HG03432 (cell line): Measurements from ENCODE around the gene CCDC149.

Source experiments
- ATAC-seq: cut with Tn5 transposase; IDR thresholded peaks from one replicate; pipeline ENCODE4 v1.9.1; 2021; ENCODE audit warnings: mild to moderate bottlenecking, moderate library complexity; ENCODE audit not compliant: unreplicated experiment

The CCDC149 gene

DNA sequence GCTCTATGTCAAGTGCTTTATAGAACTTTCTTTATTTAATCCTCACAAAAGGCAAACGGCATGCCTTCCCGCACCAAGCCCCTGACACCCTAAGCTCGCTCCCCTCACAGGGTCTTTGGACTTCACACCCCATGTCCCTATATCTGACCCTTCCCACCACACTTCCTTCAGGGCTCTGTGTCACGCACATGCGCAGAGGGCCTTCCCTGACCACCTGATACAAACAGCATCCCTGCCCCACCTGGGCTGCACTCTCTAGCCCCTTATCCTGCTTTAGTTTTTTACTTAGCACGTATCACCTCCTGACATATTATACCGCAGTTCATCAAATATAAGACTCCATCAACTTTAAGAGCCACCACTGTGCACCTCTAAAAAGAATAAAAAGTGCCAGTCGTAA lies 67.7 kb downstream of the CCDC149 start:
- no peak for ATAC-seq

GRCh38 chr4:24843096-24843495 lies 69.7 kb downstream of the CCDC149 start:
- ATAC-seq = no peak

DNA sequence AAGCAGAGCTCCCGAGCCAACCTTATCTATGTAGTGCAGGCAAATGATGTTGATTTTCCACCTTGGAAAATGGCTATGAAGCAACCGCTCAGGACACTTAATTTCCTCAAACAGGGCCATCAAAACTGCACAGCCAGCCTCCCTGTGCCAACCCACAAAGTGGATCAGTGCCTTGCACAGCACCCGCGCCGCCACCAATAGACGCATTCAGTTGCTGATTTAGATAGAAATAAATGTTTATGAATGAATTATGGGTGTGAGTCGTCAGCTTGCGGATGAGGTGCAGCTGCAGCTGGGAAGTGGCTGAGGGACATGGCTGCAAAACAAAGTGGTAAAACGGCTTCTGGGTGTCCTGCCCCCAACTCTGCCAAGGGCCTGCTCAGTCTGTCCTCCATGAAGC lies 70.5 kb downstream of the CCDC149 start:
- no peak for ATAC-seq

DNA sequence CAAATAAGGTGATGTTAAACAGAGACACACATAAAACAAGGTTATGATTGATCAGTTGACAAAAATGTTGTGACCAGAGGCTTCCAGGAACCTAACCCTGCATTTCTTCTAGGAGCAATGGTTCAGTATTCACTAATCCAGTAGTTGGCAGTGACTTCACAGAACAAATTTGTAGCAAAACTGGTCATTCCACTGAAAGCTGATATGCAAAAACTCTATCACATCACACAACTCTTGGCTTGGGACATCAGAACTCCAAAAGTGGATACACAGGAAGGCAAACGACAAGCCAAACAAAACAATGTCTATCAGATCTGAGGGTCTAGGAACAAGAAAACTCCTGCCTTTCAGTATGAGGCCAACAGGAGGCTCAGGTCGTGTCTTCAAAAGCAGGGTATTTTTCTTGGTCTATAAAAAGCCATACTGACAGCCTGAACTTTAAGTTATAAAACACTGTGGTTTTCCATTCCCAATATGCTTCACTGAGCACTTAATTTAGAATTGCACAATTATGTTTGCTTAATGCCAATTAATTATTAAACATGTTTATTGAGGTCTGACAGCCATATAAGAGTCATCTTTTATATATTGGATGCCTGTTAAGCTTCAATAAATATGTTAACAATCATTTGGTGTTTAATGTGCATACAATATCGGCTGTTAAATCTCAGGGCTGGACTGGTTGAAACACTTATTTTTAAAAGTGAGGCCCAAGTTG lies 71.9 kb downstream of the CCDC149 start:
- no peak for ATAC-seq

- ATAC-seq = no peak
Observed at GRCh38 chr4:24840362-24840761, 72.5 kb downstream of the CCDC149 start.

DNA sequence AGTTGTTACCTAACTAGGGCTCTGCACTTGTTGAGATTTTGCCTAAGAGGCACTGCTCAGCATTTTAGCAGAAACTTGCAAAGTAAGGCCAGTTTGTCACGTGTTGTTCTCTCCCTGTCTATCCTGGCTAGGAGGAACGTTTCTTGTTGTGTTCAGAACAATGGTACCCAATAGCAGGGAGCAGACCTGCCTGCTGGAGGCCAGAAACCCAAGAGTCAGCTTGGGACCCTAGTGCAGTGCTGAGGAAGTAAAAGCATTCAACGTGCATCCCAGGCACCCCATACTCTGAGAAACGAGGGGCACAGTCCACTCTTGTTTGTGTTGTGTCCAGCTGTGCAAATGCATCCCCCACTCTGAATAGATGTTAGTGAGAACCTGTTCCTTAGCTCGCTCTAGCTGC lies 75.1 kb downstream of the CCDC149 start:
- ATAC-seq = no peak

DNA sequence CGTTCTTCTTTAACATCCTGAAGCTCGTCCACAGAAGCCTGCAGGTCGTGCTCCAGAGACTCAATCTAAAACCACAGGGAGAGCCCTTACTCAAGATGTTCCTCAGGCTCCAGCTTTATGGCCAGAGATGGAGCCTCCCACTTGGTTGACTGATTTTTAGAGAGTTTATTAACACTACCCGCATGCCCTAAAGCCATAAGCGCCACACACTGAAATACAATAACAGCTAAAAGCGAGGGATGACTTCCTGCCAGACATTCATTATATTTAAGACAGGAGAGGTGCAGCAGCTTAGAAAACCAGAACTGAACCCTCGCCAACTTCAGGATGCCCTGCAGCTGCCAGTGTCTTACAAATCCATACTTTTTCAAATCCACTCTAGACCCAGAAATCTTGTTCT lies 75.5 kb downstream of the CCDC149 start:
- no peak for ATAC-seq

DNA sequence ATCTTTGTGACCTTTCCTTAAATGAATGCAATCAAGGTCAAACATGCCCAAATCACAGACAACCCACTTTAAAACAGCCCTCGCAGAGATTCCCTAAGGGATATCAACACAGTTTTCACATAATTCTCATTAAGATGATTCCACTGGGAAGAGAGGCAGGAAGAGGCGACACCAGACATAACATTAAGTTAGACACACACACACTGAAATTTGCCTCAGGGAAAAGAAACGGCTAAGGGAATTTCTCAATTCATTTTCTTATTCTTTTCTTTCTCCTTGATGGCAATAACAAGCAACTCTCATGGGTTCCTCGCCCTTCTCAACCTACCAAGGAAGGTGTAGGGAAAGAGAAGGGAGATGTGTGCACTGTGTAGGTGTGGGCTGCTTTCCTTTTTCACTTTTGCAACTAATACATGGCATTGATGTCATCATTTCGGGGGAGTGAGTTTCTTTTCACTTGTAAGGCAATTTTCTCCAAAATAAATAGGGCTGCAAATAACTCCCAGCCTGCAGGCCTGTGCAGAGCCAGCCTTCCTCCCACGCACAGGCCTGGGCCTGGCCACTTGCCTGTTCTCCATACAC lies 76.1 kb downstream of the CCDC149 start:
- peak; percentile 51 for ATAC-seq

DNA sequence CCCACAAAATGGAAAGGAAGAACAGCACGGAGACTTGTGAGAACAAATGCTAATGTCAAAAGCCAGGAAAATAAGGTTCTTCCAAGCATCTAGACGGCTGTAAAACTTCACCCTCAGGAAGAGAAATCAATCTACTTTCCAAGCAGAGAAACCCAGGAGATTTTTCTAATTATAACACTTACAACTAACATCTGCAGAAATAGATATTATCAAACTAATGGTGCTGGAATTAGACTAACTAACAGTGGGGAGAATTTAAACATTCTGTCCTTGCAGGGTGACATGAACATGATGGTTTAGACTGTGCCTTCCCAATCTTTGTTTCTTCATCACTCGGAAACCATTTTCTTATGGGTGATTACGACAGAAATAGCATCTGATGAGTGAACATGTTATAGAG lies 77.1 kb downstream of the CCDC149 start:
- no peak for ATAC-seq

DNA sequence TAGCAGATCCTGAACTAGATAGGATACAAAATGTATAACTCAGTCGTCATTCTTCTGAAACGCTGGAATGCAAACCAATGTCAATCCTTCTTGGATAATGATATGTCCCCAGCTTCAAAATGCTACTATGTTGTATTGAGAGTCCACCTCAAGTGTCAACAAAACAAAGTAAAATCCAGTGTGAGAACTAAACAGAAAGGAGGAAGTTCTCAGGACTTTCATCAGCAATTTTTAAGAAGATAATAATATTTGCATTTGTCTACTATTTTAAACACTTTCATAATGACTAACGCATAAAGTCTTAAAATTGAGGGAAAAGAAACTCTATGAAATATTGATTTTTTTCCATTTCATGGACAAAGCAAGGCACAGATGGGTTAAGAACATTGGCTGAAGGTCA lies 81.2 kb downstream of the CCDC149 start:
- peak; percentile 69 for ATAC-seq

GRCh38 chr4:24824720-24825119 lies 88.1 kb downstream of the CCDC149 start:
- no peak for ATAC-seq

DNA sequence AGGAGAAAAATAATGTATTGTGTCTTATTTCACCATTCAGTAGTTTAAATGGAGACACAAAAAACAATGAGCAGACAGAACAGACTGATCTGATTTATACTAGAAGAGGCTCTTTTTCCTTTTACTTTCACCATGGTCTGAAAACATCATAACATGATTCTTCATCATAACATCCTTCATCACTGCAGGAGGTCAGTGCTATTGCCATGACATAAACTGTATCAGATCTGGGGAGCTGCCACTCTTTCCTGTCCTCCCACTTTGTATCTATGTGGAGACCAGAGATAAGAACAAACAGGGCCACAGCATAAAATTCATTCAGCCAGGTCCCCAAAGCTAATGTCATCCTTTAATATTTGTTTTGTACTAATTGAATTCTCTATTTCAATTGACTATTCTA lies 92.3 kb downstream of the CCDC149 start:
- no peak for ATAC-seq

GRCh38 chr4:24816797-24817196 lies 96.0 kb downstream of the CCDC149 start:
- ATAC-seq = no peak

GRCh38 chr4:24813732-24814131 lies 99.1 kb downstream of the CCDC149 start:
- no peak for ATAC-seq

- ATAC-seq = no peak
Observed at GRCh38 chr4:24810871-24811631, 101.8 kb downstream of the CCDC149 start.

DNA sequence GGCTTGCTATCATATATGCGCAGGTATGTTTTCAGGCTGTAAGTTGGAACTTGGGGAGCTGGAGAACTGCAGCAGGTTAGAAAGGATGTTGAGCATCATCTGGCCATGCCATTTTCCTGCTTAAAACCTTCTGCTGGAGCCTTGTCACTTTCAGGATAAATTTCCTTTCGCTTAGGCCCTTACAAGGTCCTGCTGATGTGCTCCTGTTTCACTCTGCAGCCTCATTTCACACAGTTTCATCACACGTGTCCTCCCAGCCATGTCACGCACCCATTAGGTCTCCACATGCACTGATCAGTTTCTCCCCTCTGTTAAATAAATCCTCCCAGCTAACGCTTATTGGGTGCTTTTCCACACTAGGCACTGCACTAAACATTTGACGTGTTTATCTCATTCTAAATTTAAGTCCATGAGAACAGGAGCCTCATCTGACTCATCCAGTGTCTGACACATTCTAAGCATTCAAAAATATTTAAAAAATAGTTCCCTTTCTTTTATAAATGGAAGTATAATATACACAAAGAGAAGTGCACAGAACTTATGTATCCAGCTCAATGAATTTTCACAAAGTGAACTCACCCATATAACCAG lies 102.9 kb downstream of the CCDC149 start:
- no peak for ATAC-seq

DNA sequence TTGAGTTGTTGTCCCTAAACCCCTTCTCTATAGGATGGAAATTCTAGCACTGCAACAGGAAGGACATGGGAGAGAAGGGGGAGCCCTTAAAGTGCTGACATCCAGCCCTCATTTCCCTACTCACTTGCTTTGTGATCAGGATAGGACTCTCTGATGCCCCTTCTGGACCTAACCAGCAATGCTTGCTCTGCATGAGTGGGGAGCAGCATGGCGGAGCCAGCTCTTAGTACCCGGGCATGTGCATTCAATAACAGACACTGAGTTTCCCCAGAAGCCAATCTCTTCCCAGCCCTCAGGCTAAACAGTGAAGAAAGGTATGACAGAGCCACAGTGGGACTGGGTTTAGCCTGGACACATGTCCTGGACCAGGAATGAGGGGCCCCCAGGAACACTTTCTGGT lies 103.5 kb downstream of the CCDC149 start:
- peak; percentile 38 for ATAC-seq

DNA sequence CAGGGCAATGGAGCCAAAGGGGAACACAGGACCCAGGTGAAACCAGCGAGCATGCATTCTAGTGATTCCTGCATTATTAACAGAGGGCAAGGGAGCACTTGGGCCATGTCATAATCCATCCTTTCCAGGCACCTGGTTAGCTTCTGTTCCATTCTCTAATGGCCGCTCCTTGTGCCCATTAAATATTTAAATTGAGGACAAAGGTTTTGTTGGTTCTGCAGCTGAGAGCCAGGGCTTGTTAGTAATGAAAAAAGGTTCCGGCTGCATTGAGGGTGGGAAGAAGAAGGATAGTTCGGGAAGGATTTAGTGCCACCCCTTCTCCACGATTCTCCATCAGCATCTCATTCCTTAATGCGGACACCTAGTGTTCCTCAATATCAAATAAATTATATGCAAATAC lies 103.9 kb downstream of the CCDC149 start:
- ATAC-seq = no peak

GRCh38 chr4:24808261-24808660 lies 104.6 kb downstream of the CCDC149 start:
- no peak for ATAC-seq

GRCh38 chr4:24807611-24808010 lies 105.2 kb downstream of the CCDC149 start:
- ATAC-seq = no peak

GRCh38 chr4:24806206-24806990 lies 106.4 kb downstream of the CCDC149 start:
- no peak for ATAC-seq
